HepG2 (cell line): ENCODE data around the gene LRP10. TPM values are rescaled to one million over a fixed set of nuclear protein-coding genes. Genes with fewer than 3 reads are reported as not detected.

ENCODE experiments used
- HNRNPH1 ChIP-seq: fragments of 200-400 bp; formaldehyde crosslinking; optimal IDR thresholded peaks from 2 replicates; pipeline ENCODE3; 2017; ENCODE audit warnings: mild to moderate bottlenecking, low read depth, low read length
- ISL2 ChIP-seq: sonication (generic); formaldehyde crosslinking; IDR thresholded peaks from 2 replicates; pipeline ENCODE4 v1.5.0; 2020; ENCODE audit warnings: missing genetic modification reagents
- JDP2 ChIP-seq: sonication (generic); formaldehyde crosslinking; IDR thresholded peaks from 2 replicates; pipeline ENCODE4 v1.8.1; 2022; ENCODE audit warnings: missing genetic modification reagents, borderline replicate concordance
- NCOA2 ChIP-seq: sonication (generic); formaldehyde crosslinking; IDR thresholded peaks from 2 replicates; pipeline ENCODE4 v1.8.0; 2022; ENCODE audit warnings: inconsistent platforms
- NFE2 ChIP-seq: sonication (generic); formaldehyde crosslinking; IDR thresholded peaks from 2 replicates; pipeline ENCODE4 v1.4.0; 2020; ENCODE audit warnings: missing genetic modification reagents
- PAWR ChIP-seq: sonication (generic); formaldehyde crosslinking; IDR thresholded peaks from 2 replicates; pipeline ENCODE4 v1.4.0; 2020; ENCODE audit warnings: missing genetic modification reagents, mild to moderate bottlenecking, borderline replicate concordance
- REPIN1 ChIP-seq: sonication (generic); formaldehyde crosslinking; IDR thresholded peaks from 2 replicates; pipeline ENCODE4 v1.8.0; 2022; ENCODE audit warnings: missing genetic modification reagents, low read depth, mild to moderate bottlenecking, borderline replicate concordance
- SAP130 ChIP-seq: IDR thresholded peaks from 2 replicates; pipeline ENCODE4 v1.6.1; 2016; ENCODE audit warnings: low read depth
- YEATS4 ChIP-seq: sonication (generic); formaldehyde crosslinking; IDR thresholded peaks from 2 replicates; pipeline ENCODE4 v1.4.0; 2020; ENCODE audit warnings: missing genetic modification reagents, borderline replicate concordance
- ZNF124 ChIP-seq: sonication (generic); formaldehyde crosslinking; IDR thresholded peaks from 2 replicates; pipeline ENCODE4 v1.4.0; 2020; ENCODE audit warnings: missing genetic modification reagents
- ZNF160 ChIP-seq: sonication (generic); formaldehyde crosslinking; IDR thresholded peaks from 2 replicates; pipeline ENCODE4 v1.8.0; 2022; ENCODE audit warnings: mild to moderate bottlenecking, inconsistent platforms, missing genetic modification reagents
- ZNF20 ChIP-seq: sonication (generic); formaldehyde crosslinking; IDR thresholded peaks from 2 replicates; pipeline ENCODE4 v1.4.0; 2020; ENCODE audit warnings: mild to moderate bottlenecking, moderate library complexity, missing genetic modification reagents
- ZNF230 ChIP-seq: sonication (generic); formaldehyde crosslinking; IDR thresholded peaks from 2 replicates; pipeline ENCODE4 v1.4.0; 2020; ENCODE audit warnings: mild to moderate bottlenecking, missing genetic modification reagents
- polyA plus RNA-seq, 8 experiments: library from polyadenylated mRNA; depleted of rRNA in 3 of 8; stranded (reverse) in 7 of 8; unstranded in 1 of 8; fragments of >200 nt; fragmentation: Illumina TruSeq in 4 of 8; extraction: Trizol in 4 of 8; gene quantifications; 2 replicates each; pipeline versions ENCODE4 v1.2.1 to v1.2.3, GENCODE V29; 2011 to 2016; ENCODE audit warnings: low read depth in 4 of 8, missing spikeins in 1 of 8, mixed read lengths in 1 of 8; ENCODE audit not compliant: insufficient read depth in 1 of 8
- total RNA-seq, 5 experiments: library from RNA; depleted of rRNA; stranded (reverse); fragments of >200 nt; fragmentation: Illumina TruSeq; extraction: Trizol; gene quantifications; 2 replicates each; pipeline ENCODE4 v1.2.3, GENCODE V29; 2016; ENCODE audit warnings: low read depth in 1 of 5
- TF ChIP-seq, protein P1 (sequence below): sonication (generic); formaldehyde crosslinking; IDR thresholded peaks from 2 replicates; pipeline ENCODE4 v1.9.0; 2021; ENCODE audit warnings: missing genetic modification reagents, mild to moderate bottlenecking, borderline replicate concordance
- TF ChIP-seq, protein P2 (sequence below): sonication (generic); formaldehyde crosslinking; IDR thresholded peaks from 2 replicates; pipeline ENCODE4 v1.4.0; 2020; ENCODE audit warnings: missing genetic modification reagents, mild to moderate bottlenecking, borderline replicate concordance
- TF ChIP-seq, protein P3 (sequence below): sonication (generic); formaldehyde crosslinking; IDR thresholded peaks from 2 replicates; pipeline ENCODE4 v1.5.1; 2020; ENCODE audit warnings: mild to moderate bottlenecking, missing genetic modification reagents, moderate library complexity
- TF ChIP-seq, protein P4 (sequence below): sonication (generic); formaldehyde crosslinking; IDR thresholded peaks from 2 replicates; pipeline ENCODE4 v1.4.0; 2020; ENCODE audit warnings: mild to moderate bottlenecking, missing genetic modification reagents

LRP10 gene
- total and polyA plus RNA-seq, 2 of the 13 experiments (the other 11 are each of a cell fraction or from before 2014, with no cell fraction given) = 16.9 to 45.2 TPM

DNA sequence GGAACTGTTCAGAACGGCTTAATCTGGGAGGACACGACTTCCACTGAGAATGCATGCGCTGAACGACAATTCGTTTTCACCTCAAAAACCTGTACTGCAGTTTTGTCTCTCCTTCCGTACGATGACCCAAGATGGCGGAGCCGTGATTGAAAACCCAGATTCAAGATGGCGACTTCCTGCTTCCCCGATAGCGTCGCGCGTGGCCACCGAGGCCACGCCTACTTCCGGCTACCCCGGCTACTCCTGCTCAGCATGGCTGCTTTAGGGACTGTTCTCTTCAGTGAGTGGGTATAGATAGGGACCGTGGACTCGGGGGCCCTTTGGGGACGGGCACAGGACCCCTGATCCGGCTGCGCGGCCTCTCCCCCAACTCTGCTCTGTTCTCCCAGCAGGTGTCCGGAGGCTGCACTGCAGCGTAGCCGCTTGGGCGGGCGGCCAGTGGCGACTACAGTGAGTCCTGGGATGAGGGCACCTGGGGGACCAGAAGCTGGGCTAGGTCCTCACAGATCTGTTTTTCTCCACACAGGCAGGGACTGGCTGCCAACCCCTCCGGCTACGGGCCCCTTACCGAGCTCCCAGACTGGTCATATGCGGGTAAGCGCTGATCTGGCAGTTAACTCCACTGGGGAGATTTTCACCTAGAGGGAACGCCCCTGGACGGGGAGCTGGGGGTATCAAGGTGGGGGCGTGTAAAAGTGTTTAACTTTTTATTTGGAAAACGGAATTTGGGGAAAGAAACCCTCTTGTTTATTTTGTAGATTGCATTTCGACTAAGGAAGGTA is 41.7 kb upstream of the LRP10 start, which contains the start of gene MRPL52 (continued):
- TF ChIP-seq, protein P1, sequence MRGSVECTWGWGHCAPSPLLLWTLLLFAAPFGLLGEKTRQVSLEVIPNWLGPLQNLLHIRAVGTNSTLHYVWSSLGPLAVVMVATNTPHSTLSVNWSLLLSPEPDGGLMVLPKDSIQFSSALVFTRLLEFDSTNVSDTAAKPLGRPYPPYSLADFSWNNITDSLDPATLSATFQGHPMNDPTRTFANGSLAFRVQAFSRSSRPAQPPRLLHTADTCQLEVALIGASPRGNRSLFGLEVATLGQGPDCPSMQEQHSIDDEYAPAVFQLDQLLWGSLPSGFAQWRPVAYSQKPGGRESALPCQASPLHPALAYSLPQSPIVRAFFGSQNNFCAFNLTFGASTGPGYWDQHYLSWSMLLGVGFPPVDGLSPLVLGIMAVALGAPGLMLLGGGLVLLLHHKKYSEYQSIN (CRISPR knock-in tag) = no peak
- TF ChIP-seq ZNF124 (peak; percentile 45; the same call in 1 of the 2 replicates), REPIN1 (CRISPR knock-in tag) (no peak), YEATS4 (CRISPR knock-in tag) (peak; percentile 74; the same call in 1 of the 2 replicates), JDP2 (no peak), ZNF160 (CRISPR knock-in tag) (peak; percentile 66; the same call in 1 of the 2 replicates), ZNF20 (CRISPR knock-in tag) (peak; percentile 81; the same call in 1 of the 2 replicates), PAWR (CRISPR knock-in tag) (peak; percentile 71; the same call in 1 of the 2 replicates), ISL2 (no peak; the same call in 1 of the 2 replicates), HNRNPH1 (peak; percentile 44), ZNF230 (CRISPR knock-in tag) (peak; percentile 98), NCOA2 (CRISPR knock-in tag) (peak; percentile 47), SAP130 (CRISPR knock-in tag) (peak; percentile 93), NFE2 (CRISPR knock-in tag) (no peak)
- TF ChIP-seq, protein P2, sequence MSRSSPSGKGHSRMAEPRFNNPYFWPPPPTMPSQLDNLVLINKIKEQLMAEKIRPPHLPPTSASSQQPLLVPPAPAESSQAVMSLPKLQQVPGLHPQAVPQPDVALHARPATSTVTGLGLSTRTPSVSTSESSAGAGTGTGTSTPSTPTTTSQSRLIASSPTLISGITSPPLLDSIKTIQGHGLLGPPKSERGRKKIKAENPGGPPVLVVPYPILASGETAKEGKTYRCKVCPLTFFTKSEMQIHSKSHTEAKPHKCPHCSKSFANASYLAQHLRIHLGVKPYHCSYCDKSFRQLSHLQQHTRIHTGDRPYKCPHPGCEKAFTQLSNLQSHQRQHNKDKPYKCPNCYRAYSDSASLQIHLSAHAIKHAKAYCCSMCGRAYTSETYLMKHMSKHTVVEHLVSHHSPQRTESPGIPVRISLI (CRISPR knock-in tag) = 0 out of 2 replicates have a peak, but pooled peaks have one; percentile 17
- TF ChIP-seq, protein P3, sequence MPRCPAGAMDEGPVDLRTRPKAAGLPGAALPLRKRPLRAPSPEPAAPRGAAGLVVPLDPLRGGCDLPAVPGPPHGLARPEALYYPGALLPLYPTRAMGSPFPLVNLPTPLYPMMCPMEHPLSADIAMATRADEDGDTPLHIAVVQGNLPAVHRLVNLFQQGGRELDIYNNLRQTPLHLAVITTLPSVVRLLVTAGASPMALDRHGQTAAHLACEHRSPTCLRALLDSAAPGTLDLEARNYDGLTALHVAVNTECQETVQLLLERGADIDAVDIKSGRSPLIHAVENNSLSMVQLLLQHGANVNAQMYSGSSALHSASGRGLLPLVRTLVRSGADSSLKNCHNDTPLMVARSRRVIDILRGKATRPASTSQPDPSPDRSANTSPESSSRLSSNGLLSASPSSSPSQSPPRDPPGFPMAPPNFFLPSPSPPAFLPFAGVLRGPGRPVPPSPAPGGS (CRISPR knock-in tag) = peak; percentile 34; the same call in 1 of the 2 replicates
- TF ChIP-seq, protein P4, sequence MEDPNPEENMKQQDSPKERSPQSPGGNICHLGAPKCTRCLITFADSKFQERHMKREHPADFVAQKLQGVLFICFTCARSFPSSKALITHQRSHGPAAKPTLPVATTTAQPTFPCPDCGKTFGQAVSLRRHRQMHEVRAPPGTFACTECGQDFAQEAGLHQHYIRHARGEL (CRISPR knock-in tag) = no peak
